Esophagus muscularis mucosa (tissue), 4 donors: ENCODE results near the gene TNFSF12.

Experiments used
- CTCF ChIP-seq, 3 experiments: fragments of 200-600 bp in 2 of 3; fragments of 450-650 bp in 1 of 3; sonication (generic) in 2 of 3; IDR thresholded peaks; one replicate each; pipeline ENCODE4 v1.5.1; 2017 to 2019; ENCODE audit warnings: antibody characterized with exemption in 3 of 3, mild to moderate bottlenecking in 2 of 3, moderate library complexity in 1 of 3
- EP300 ChIP-seq: sonication (generic); formaldehyde crosslinking; IDR thresholded peaks from one replicate; pipeline ENCODE4 v1.6.1; 2017; ENCODE audit warnings: antibody characterized with exemption
- POLR2A ChIP-seq: fragments of 450-650 bp; IDR thresholded peaks from one replicate; pipeline ENCODE4 v1.6.1; 2017; ENCODE audit warnings: antibody characterized with exemption, moderate library complexity, mild to moderate bottlenecking, low read depth
- POLR2AphosphoS5 ChIP-seq, 2 donors: sonication (generic); formaldehyde crosslinking; IDR thresholded peaks; one replicate each; pipeline ENCODE4 v1.6.1; 2017; ENCODE audit warnings: antibody characterized with exemption in 2 of 2

- TF ChIP-seq POLR2A (no peak), CTCF (IDR thresholded peaks at IDR 0.05) (no peak), POLR2AphosphoS5 (IDR thresholded peaks at IDR 0.05) (no peak), EP300 (no peak)
Observed at GRCh38 chr17:7576432-7576937, 27.6 kb downstream of the TNFSF12 start.
